CD14-positive monocyte (primary cell): ENCODE measurements around the gene SLC31A1. TPM values are rescaled to one million over a fixed set of nuclear protein-coding genes. Genes with fewer than 3 reads are reported as not detected.

Experiments used
- DNase-seq, 3 donors: peaks; one replicate each; pipeline ENCODE4 v3.0.0-alpha.2; 2011 to 2022
- H2AFZ ChIP-seq: 2 replicates; pipeline ENCODE4 v1.6.0; 2012; ENCODE audit warnings: mild to moderate bottlenecking, low read depth, low read length, inconsistent platforms; ENCODE audit not compliant: insufficient read depth, poor library complexity, severe bottlenecking
- H3K27ac ChIP-seq, 2 donors: 1 replicate in 1 of 2; 2 replicates in 1 of 2; pipeline ENCODE4 v1.5.1; 2012 to 2013; ENCODE audit warnings: low read length in 2 of 2, control low read depth in 1 of 2, inconsistent platforms in 1 of 2, low read depth in 1 of 2, mild to moderate bottlenecking in 1 of 2
- H3K27me3 ChIP-seq, 2 donors: one replicate each; pipeline versions ENCODE4 v1.6.0 to v1.6.1; 2011 to 2013; ENCODE audit warnings: low read length in 2 of 2; ENCODE audit not compliant: control insufficient read depth in 2 of 2, insufficient read depth in 2 of 2
- H3K36me3 ChIP-seq, 2 donors: replicated peaks in 1 of 2; 1 replicate in 1 of 2; 2 replicates in 1 of 2; pipeline versions ENCODE4 v1.5.1 to v1.6.1; 2012 to 2013; ENCODE audit warnings: low read length in 2 of 2, control low read depth in 1 of 2, inconsistent platforms in 1 of 2, mild to moderate bottlenecking in 1 of 2; ENCODE audit not compliant: insufficient read depth in 2 of 2, control insufficient read depth in 1 of 2
- H3K4me1 ChIP-seq, 2 donors: 1 replicate in 1 of 2; 2 replicates in 1 of 2; pipeline versions ENCODE4 v1.5.1 to v1.6.1; 2012 to 2013; ENCODE audit warnings: low read length in 2 of 2, control low read depth in 1 of 2, inconsistent platforms in 1 of 2, mild to moderate bottlenecking in 1 of 2, moderate library complexity in 1 of 2; ENCODE audit not compliant: insufficient read depth in 2 of 2, control insufficient read depth in 1 of 2
- H3K4me2 ChIP-seq: replicated peaks from 2 replicates; pipeline ENCODE3; 2012; ENCODE audit warnings: low read length, moderate library complexity, mild to moderate bottlenecking; ENCODE audit not compliant: poor library complexity, severe bottlenecking; ENCODE audit errors: extremely low read depth
- H3K4me3 ChIP-seq, 3 experiments: fragments of 200-600 bp in 1 of 3; sonication (generic) in 1 of 3; replicated peaks in 1 of 3; 1 replicate in 2 of 3; 2 replicates in 1 of 3; pipeline ENCODE4 v1.5.1; 2011 to 2013; ENCODE audit warnings: low read length in 3 of 3, mild to moderate bottlenecking in 3 of 3, control low read depth in 2 of 3, low read depth in 2 of 3, inconsistent platforms in 1 of 3, moderate library complexity in 1 of 3
- H3K79me2 ChIP-seq: 2 replicates; pipeline ENCODE4 v1.6.0; 2012; ENCODE audit warnings: mild to moderate bottlenecking, control low read depth, inconsistent platforms, low read length, moderate library complexity; ENCODE audit not compliant: insufficient read depth
- H3K9ac ChIP-seq: 2 replicates; pipeline ENCODE4 v1.6.0; 2017; ENCODE audit warnings: low read length, mild to moderate bottlenecking; ENCODE audit not compliant: insufficient read depth, poor library complexity, severe bottlenecking
- H3K9me3 ChIP-seq, 2 donors: replicated peaks in 1 of 2; 1 replicate in 1 of 2; 2 replicates in 1 of 2; pipeline versions ENCODE4 v1.5.1 to v1.6.1; 2012 to 2013; ENCODE audit warnings: low read length in 2 of 2, control low read depth in 1 of 2; ENCODE audit not compliant: control insufficient read depth in 1 of 2, insufficient read depth in 1 of 2
- H4K20me1 ChIP-seq: 2 replicates; pipeline ENCODE4 v1.6.0; 2012; ENCODE audit warnings: mild to moderate bottlenecking, low read length, control low read depth, moderate library complexity; ENCODE audit not compliant: insufficient read depth
- H3K27ac Mint-ChIP-seq, 7 donors: one replicate each; pipeline ENCODE4 v1.8.0; 2020; ENCODE audit warnings: mild to moderate bottlenecking in 7 of 7, mixed read lengths in 7 of 7, moderate library complexity in 6 of 7, inconsistent platforms in 2 of 7
- H3K27me3 Mint-ChIP-seq, 3 donors: one replicate each; pipeline ENCODE4 v1.8.0; 2021 to 2022; ENCODE audit warnings: low read depth in 3 of 3, mild to moderate bottlenecking in 3 of 3, mixed read lengths in 3 of 3, moderate library complexity in 3 of 3, inconsistent platforms in 1 of 3
- H3K36me3 Mint-ChIP-seq, 2 donors: one replicate each; pipeline ENCODE4 v1.8.0; 2020; ENCODE audit warnings: mixed read lengths in 2 of 2, inconsistent platforms in 1 of 2, mild to moderate bottlenecking in 1 of 2
- H3K4me1 Mint-ChIP-seq: one replicate; pipeline ENCODE4 v1.8.0; 2020; ENCODE audit warnings: mild to moderate bottlenecking, mixed read lengths
- H3K4me3 Mint-ChIP-seq, 2 donors: one replicate each; pipeline ENCODE4 v1.8.0; 2020; ENCODE audit warnings: mild to moderate bottlenecking in 2 of 2, mixed read lengths in 2 of 2, moderate library complexity in 1 of 2
- H3K9me3 Mint-ChIP-seq, 7 donors: one replicate each; pipeline ENCODE4 v1.8.0; 2020 to 2022; ENCODE audit warnings: mixed read lengths in 7 of 7, mild to moderate bottlenecking in 6 of 7, moderate library complexity in 6 of 7, inconsistent platforms in 2 of 7
- WGBS: methylation state at CpG from one replicate; pipeline ENCODE4 v1.1.5; 2013; ENCODE audit warnings: missing lambda C conversion rate; ENCODE audit not compliant: insufficient coverage; 5-methylcytosine and 5-hydroxymethylcytosine counted together
- intact Hi-C, 2 donors: fragments of 100-400 bp; cut with micrococcal nuclease; formaldehyde crosslinking; loops; one replicate each; pipeline versions ENCODE4 v1.15.0 to v1.15.1; 2023
- polyA plus RNA-seq, 3 donors: library from polyadenylated mRNA; depleted of rRNA in 1 of 3; unstranded in 2 of 3; stranded (reverse) in 1 of 3; fragments of 300-500 nt in 2 of 3; fragments of >200 nt in 1 of 3; fragmentation: Illumina TruSeq in 2 of 3; gene quantifications; 1 replicate in 2 of 3; 2 replicates in 1 of 3; pipeline ENCODE4 v1.2.3, GENCODE V29; 2012 to 2021
- TF ChIP-seq, protein P1 (sequence below): fragments of 200-600 bp; IDR thresholded peaks from one replicate; pipeline ENCODE4 v1.8.0; 2022; ENCODE audit warnings: antibody characterized with exemption, mild to moderate bottlenecking

The SLC31A1 gene
- polyA plus RNA-seq, 3 donors: 20.4 to 49.0 (median 38.8) TPM

DNA sequence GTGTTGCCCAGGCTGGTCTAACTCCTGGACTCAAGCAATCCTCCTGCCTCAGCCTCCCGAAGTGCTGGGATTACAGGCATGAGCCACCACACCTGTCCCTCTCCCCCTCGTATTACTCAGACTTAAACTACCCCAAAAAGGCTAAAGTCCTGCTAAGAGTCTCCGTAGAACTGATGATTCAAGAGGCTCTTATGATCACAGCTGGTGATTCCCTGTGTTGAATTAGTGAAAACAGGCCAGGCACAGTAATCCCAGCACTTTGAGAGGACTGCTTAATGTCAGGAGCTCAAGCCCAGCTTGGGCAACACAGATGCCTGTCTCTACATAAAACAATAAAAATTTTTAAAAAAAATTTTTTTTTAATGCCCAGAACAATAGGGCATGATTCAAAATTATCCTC, 44.8 kb downstream of the SLC31A1 start:
- Histone ChIP-seq H3K4me3 (no peak overlapping the region), H3K9me3 (no peaks in the 10 kb centered on the region), H2AFZ (no peak overlapping the region), H3K4me1 (no peaks in the 10 kb centered on the region), H3K4me2 (no peak overlapping the region), H3K27me3 (no peaks in the 10 kb centered on the region), H3K36me3 (peaks cover 51 to 84% of the 10 kb centered on the region in 2 donors), H3K9ac (no peak overlapping the region), H3K27ac (no peak overlapping the region), H3K79me2 (no peaks in the 10 kb centered on the region), H4K20me1 (no peaks in the 10 kb centered on the region)
- WGBS: 100% methylated on average over 2 of the region's 3 CpGs
- Mint-ChIP-seq H3K36me3 (peaks cover 55 to 74% of the 10 kb centered on the region in 2 donors), H3K4me1 (no peaks in the 10 kb centered on the region), H3K27ac (peak overlapping the region in 1 of 7 donors; percentile 50), H3K27me3 (no peaks in the 10 kb centered on the region), H3K9me3 (peaks cover 0 to 1% (median 0%) of the 10 kb centered on the region in 7 donors), H3K4me3 (no peak overlapping the region)
- no peak for DNase-seq
- TF ChIP-seq, protein P1, sequence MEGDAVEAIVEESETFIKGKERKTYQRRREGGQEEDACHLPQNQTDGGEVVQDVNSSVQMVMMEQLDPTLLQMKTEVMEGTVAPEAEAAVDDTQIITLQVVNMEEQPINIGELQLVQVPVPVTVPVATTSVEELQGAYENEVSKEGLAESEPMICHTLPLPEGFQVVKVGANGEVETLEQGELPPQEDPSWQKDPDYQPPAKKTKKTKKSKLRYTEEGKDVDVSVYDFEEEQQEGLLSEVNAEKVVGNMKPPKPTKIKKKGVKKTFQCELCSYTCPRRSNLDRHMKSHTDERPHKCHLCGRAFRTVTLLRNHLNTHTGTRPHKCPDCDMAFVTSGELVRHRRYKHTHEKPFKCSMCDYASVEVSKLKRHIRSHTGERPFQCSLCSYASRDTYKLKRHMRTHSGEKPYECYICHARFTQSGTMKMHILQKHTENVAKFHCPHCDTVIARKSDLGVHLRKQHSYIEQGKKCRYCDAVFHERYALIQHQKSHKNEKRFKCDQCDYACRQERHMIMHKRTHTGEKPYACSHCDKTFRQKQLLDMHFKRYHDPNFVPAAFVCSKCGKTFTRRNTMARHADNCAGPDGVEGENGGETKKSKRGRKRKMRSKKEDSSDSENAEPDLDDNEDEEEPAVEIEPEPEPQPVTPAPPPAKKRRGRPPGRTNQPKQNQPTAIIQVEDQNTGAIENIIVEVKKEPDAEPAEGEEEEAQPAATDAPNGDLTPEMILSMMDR: no peak
- intact Hi-C loops: no loop called here

- Histone ChIP-seq H3K9ac (no peak overlapping the region), H3K4me1 (no peaks in the 10 kb centered on the region), H2AFZ (no peak overlapping the region), H3K4me3 (no peak overlapping the region), H3K79me2 (no peaks in the 10 kb centered on the region), H3K36me3 (peaks cover 55 to 84% of the 10 kb centered on the region in 2 donors), H3K4me2 (no peak overlapping the region), H3K27me3 (no peaks in the 10 kb centered on the region), H3K27ac (no peak overlapping the region), H4K20me1 (no peaks in the 10 kb centered on the region), H3K9me3 (no peaks in the 10 kb centered on the region)
- Mint-ChIP-seq H3K27me3 (no peaks in the 10 kb centered on the region), H3K4me3 (no peak overlapping the region), H3K36me3 (peaks cover 56 to 77% of the 10 kb centered on the region in 2 donors), H3K27ac (peak overlapping the region in 2 of 7 donors; percentile 52 to 60), H3K4me1 (no peaks in the 10 kb centered on the region), H3K9me3 (peaks cover 0 to 1% (median 0%) of the 10 kb centered on the region in 7 donors)
- no peak for DNase-seq
- intact Hi-C loops: no loop called here
- WGBS: no CpG with 5 or more reads among the region's 4 CpGs
- TF ChIP-seq, protein P1: no peak
These were observed 46.7 kb downstream of the SLC31A1 start for GRCh38 chr9:113267911-113268566.
